MM.1S (cell line): ENCODE data around the gene PRKCE.

Source experiments
- EZH2 ChIP-seq: fragments of 300-600 bp; sonication (generic); optimal IDR thresholded peaks from 2 replicates; pipeline ENCODE3; 2017; ENCODE audit warnings: low read depth, mild to moderate bottlenecking, antibody characterized with exemption, low read length, mixed read lengths
- TF ChIP-seq, protein P1 (sequence below): fragments of 300-600 bp; sonication (generic); IDR thresholded peaks from 2 replicates; pipeline ENCODE4 v1.5.1; 2016; ENCODE audit warnings: antibody characterized with exemption, low read length, mixed read lengths

DNA sequence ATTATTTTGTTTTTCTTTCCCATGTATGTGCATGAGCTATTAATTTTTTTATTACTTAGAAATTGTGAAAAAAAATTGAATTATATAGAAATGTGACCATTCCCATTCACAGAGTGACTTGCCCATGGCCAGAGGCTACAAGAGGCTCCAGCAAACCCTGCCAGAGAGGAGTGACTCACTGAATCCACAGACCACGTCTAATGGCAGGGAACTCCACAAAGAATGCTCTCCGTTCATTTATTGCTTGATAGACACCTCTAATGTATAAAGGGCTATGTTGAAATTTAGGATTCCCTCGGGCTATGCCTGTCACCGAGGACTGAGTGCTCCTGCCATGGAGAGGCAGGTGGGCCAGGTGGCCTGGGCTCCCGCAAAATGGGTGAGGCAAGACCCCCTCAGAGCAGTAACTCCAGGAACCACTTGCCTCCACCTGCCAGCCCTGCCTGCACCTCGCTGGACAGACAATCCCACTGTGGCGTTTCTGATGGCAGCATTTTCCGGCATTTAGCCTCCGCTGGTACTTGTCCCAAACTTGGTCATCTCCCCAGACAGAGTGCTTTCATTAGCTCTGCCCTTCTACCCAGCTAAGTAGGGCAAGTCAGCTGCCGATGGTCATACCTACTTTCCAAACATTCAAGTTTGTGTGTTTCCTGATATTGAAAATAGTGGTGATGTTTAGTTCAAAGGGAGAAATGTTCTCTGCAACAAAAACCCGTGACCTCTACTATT lies 200.3 kb downstream of the PRKCE start:
- TF ChIP-seq, protein P1, sequence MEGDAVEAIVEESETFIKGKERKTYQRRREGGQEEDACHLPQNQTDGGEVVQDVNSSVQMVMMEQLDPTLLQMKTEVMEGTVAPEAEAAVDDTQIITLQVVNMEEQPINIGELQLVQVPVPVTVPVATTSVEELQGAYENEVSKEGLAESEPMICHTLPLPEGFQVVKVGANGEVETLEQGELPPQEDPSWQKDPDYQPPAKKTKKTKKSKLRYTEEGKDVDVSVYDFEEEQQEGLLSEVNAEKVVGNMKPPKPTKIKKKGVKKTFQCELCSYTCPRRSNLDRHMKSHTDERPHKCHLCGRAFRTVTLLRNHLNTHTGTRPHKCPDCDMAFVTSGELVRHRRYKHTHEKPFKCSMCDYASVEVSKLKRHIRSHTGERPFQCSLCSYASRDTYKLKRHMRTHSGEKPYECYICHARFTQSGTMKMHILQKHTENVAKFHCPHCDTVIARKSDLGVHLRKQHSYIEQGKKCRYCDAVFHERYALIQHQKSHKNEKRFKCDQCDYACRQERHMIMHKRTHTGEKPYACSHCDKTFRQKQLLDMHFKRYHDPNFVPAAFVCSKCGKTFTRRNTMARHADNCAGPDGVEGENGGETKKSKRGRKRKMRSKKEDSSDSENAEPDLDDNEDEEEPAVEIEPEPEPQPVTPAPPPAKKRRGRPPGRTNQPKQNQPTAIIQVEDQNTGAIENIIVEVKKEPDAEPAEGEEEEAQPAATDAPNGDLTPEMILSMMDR, result no peak
- no peak for TF ChIP-seq EZH2
